Endothelial cell of umbilical vein (primary cell): ENCODE measurements around the gene AGK.

Source experiments
- CTCF ChIP-seq, 2 donors: IDR thresholded peaks; 1 replicate in 1 of 2; 2 replicates in 1 of 2; pipeline ENCODE4 v1.5.1; 2011; ENCODE audit warnings: low read length in 2 of 2, mild to moderate bottlenecking in 2 of 2, moderate library complexity in 2 of 2, control low read depth in 1 of 2, inconsistent platforms in 1 of 2, low read depth in 1 of 2; ENCODE audit not compliant: insufficient read depth in 1 of 2; ENCODE audit errors: extremely low read depth in 1 of 2
- EZH2 ChIP-seq: IDR thresholded peaks from 2 replicates; pipeline ENCODE4 v1.6.1; 2012; ENCODE audit warnings: borderline replicate concordance, low read depth, mild to moderate bottlenecking, moderate library complexity, low read length, inconsistent platforms; ENCODE audit not compliant: severe bottlenecking

- no peak for TF ChIP-seq CTCF (IDR thresholded peaks at IDR 0.05; ENCODE audit: extremely low read depth in 1 of 2, insufficient read depth in 1 of 2, low read depth in 1 of 2, low read length in 2 of 2)
- no peak for TF ChIP-seq EZH2
Observed at GRCh38 chr7:141631525-141631924, 80.3 kb downstream of the AGK start.
